Pancreas (tissue), 10 donors: Measurements from ENCODE around the gene PAFAH1B1. TPM values are rescaled to one million over a fixed set of nuclear protein-coding genes. Genes with fewer than 3 reads are reported as not detected.

ENCODE experiments used
- ATAC-seq, 4 donors: fragments of 200-7000 bp; cut with Tn5 transposase; one replicate each; pipeline versions ENCODE4 v1.8.0 to v1.9.1; 2020; ENCODE audit warnings: mild to moderate bottlenecking in 4 of 4, moderate library complexity in 4 of 4
- DNase-seq, 6 donors: peaks; one replicate each; pipeline ENCODE4 v3.0.0-alpha.2; 2020
- FAIRE-seq: peaks from 2 replicates; lab custom pipeline; 2012; peaks lifted over from hg19 to GRCh38; lab: Jason Lieb, UNC
- H3K27ac ChIP-seq, 4 donors: fragments of 200-600 bp; sonication (generic); 1 replicate in 3 of 4; 2 replicates in 1 of 4; pipeline versions ENCODE4 v1.5.0 to v1.8.0; 2020
- H3K27me3 ChIP-seq, 4 donors: fragments of 200-600 bp; one replicate each; pipeline ENCODE4 v1.8.0; 2021
- H3K36me3 ChIP-seq, 3 donors: fragments of 200-600 bp; sonication (generic) in 1 of 3; one replicate each; pipeline versions ENCODE4 v1.5.0 to v1.8.0; 2020 to 2021
- H3K4me1 ChIP-seq, 3 donors: fragments of 200-600 bp; one replicate each; pipeline ENCODE4 v1.8.0; 2021
- H3K4me3 ChIP-seq, 4 donors: fragments of 200-600 bp; sonication (generic) in 2 of 4; one replicate each; pipeline versions ENCODE4 v1.5.0 to v1.8.0; 2020 to 2021
- H3K9me3 ChIP-seq, 4 donors: fragments of 200-600 bp; one replicate each; pipeline ENCODE4 v1.8.0; 2021
- CTCF ChIP-seq, 4 donors: fragments of 200-600 bp; sonication (generic) in 3 of 4; IDR thresholded peaks; one replicate each; pipeline versions ENCODE4 v1.5.0 to v1.8.0; 2021; ENCODE audit warnings: antibody characterized with exemption in 4 of 4
- WGBS, 2 donors: extraction: QIAGEN DNeasy Blood & Tissue Kit; methylation state at CpG; one replicate each; pipeline ENCODE4 v1.1.7; 2013; 5-methylcytosine and 5-hydroxymethylcytosine counted together
- intact Hi-C, 3 donors: fragments of 100-400 bp; cut with DNase I; formaldehyde crosslinking; loops; one replicate each; pipeline versions ENCODE4 v1.11.1 to v1.14.2; 2022
- polyA plus RNA-seq, 2 donors: library from polyadenylated mRNA; stranded (reverse); fragments of 200-250 nt; gene quantifications; one replicate each; pipeline ENCODE4 v1.2.3, GENCODE V29; 2013
- total RNA-seq, 6 donors: library from RNA; stranded (reverse); fragmentation: NEBNext Ultra II Directional in 4 of 6; extraction: Animal tissue kit (Norgen Biotek cat#: 25700) in 4 of 6; gene quantifications; one replicate each; pipeline versions ENCODE4 v1.2.1 to v1.2.4, GENCODE V29; 2021 to 2023
- donor health status: healthy with polysubstance abuse.
- donor health status: DM: no; HTN: no; CAD: no; lungs with moderate emphysema.
- donor health status: DM: no; HTN: no; CAD: no.
- donor health status: control.
- donor health status: control.
- donor health status: Bipolar disorder and iron deficiency.
- donor health status: DM: yes; HTN: yes; CAD: no.
- donor health status: DM: no; HTN: no; CAD: no.
- donor health status: DM: no; HTN: no; CAD: no.
- donor health status: DM: yes; HTN: yes; CAD: no.

PAFAH1B1 gene
- total and polyA plus RNA-seq, 8 donors: 17.3 to 66.1 (median 34.9) TPM

- Histone ChIP-seq H3K9me3 (no peaks in the 10 kb centered on the region), H3K36me3 (no peaks in the 10 kb centered on the region), H3K4me1 (no peaks in the 10 kb centered on the region), H3K27me3 (no peaks in the 10 kb centered on the region), H3K27ac (no peak overlapping the region), H3K4me3 (no peak overlapping the region)
- intact Hi-C loops: no loop called here
- no peak for TF ChIP-seq CTCF (IDR thresholded peaks at IDR 0.05)
- no peak for FAIRE-seq
- no peak for DNase-seq
- ATAC-seq: no peak
- 56 to 59% methylated on average over 10 of the region's 10 CpGs for WGBS, 2 donors
These were observed 42.0 kb upstream of the PAFAH1B1 start for GRCh38 chr17:2551493-2551892.

GRCh38 chr17:2551928-2552327, 41.5 kb upstream of the PAFAH1B1 start:
- no peaks in the 10 kb centered on the region for H3K4me1 ChIP-seq
- intact Hi-C loops: no loop called here
- ATAC-seq (no peak), DNase-seq (no peak), FAIRE-seq (no peak)
- no peak overlapping the region for H3K27ac ChIP-seq
- no peaks in the 10 kb centered on the region for H3K27me3 ChIP-seq
- no peak overlapping the region for H3K4me3 ChIP-seq
- no peaks in the 10 kb centered on the region for H3K9me3 ChIP-seq
- H3K36me3 ChIP-seq: no peaks in the 10 kb centered on the region
- WGBS, 2 donors: 56 to 61% methylated on average over 9 of the region's 9 CpGs
- no peak for TF ChIP-seq CTCF (IDR thresholded peaks at IDR 0.05)

GRCh38 chr17:2560658-2561057, 32.8 kb upstream of the PAFAH1B1 start:
- H3K27ac ChIP-seq: no peak overlapping the region
- DNase-seq: no peak
- H3K36me3 ChIP-seq: no peaks in the 10 kb centered on the region
- FAIRE-seq: no peak
- no peak for TF ChIP-seq CTCF (IDR thresholded peaks at IDR 0.05)
- intact Hi-C loops: no loop called here
- ATAC-seq: no peak
- WGBS, 2 donors: 90% methylated on average over 5 of the region's 5 CpGs
- H3K9me3 ChIP-seq: no peaks in the 10 kb centered on the region
- no peak overlapping the region for H3K4me3 ChIP-seq
- H3K27me3 ChIP-seq: no peaks in the 10 kb centered on the region
- H3K4me1 ChIP-seq: no peaks in the 10 kb centered on the region

GRCh38 chr17:2562162-2562858, 31.1 kb upstream of the PAFAH1B1 start:
- Histone ChIP-seq H3K27ac (no peak overlapping the region), H3K4me3 (no peak overlapping the region), H3K27me3 (no peaks in the 10 kb centered on the region), H3K9me3 (no peaks in the 10 kb centered on the region), H3K4me1 (no peaks in the 10 kb centered on the region), H3K36me3 (no peaks in the 10 kb centered on the region)
- no peak for TF ChIP-seq CTCF (IDR thresholded peaks at IDR 0.05)
- FAIRE-seq: no peak
- no peak for DNase-seq
- WGBS, 2 donors: 74 to 82% methylated on average over 8 of the region's 8 CpGs
- ATAC-seq: no peak
- intact Hi-C loops: no loop called here

GRCh38 chr17:2563061-2563460, 30.4 kb upstream of the PAFAH1B1 start:
- H3K4me1 ChIP-seq: no peaks in the 10 kb centered on the region
- FAIRE-seq: no peak
- H3K9me3 ChIP-seq: no peaks in the 10 kb centered on the region
- no peaks in the 10 kb centered on the region for H3K27me3 ChIP-seq
- ATAC-seq: peak in 1 of 4 donors; percentile 44
- intact Hi-C loops: no loop called here
- no peaks in the 10 kb centered on the region for H3K36me3 ChIP-seq
- WGBS, 2 donors: 80 to 83% methylated on average over 7 of the region's 7 CpGs
- TF ChIP-seq CTCF (IDR thresholded peaks at IDR 0.05): no peak
- no peak overlapping the region for H3K4me3 ChIP-seq
- no peak for DNase-seq
- H3K27ac ChIP-seq: no peak overlapping the region
